Stimulated activated CD8-positive, alpha-beta memory T cell treated with anti-CD3 and anti-CD28 coated beads, Interleukin-12 subunit alpha, Interleukin-12 subunit beta, amount 100 ng/mL, for 24 hours (primary cell): ENCODE data around the gene POGLUT3.
A peak's percentile ranks its signal among the peaks of the same experiment; 100 is the strongest.

Source experiments
- DNase-seq: peaks from one replicate; pipeline ENCODE4 v3.0.0-alpha.2; 2020; ENCODE audit errors: extremely low read depth

Gene POGLUT3

GRCh38 chr11:108500169-108500568 lies 2.0 kb upstream of the POGLUT3 start:
- no peak for DNase-seq

- DNase-seq = no peak
Observed at GRCh38 chr11:108498816-108499408, 728 bp upstream of the POGLUT3 start.

GRCh38 chr11:108497317-108498045 lies 703 bp downstream of the POGLUT3 start:
- peak; percentile 30 for DNase-seq

GRCh38 chr11:108496643-108497256 lies 1.4 kb downstream of the POGLUT3 start:
- no peak for DNase-seq

GRCh38 chr11:108495326-108495725 lies 2.9 kb downstream of the POGLUT3 start:
- DNase-seq = no peak

GRCh38 chr11:108494182-108494581 lies 4.0 kb downstream of the POGLUT3 start:
- no peak for DNase-seq

- DNase-seq = no peak
Observed at GRCh38 chr11:108491936-108492335, 6.2 kb downstream of the POGLUT3 start.

- no peak for DNase-seq
Observed at GRCh38 chr11:108486828-108487227, 11.4 kb downstream of the POGLUT3 start.

- no peak for DNase-seq
Observed at GRCh38 chr11:108486331-108486730, 11.9 kb downstream of the POGLUT3 start.

- no peak for DNase-seq
Observed at GRCh38 chr11:108483163-108483562, 15.0 kb downstream of the POGLUT3 start.

- DNase-seq = no peak
Observed at GRCh38 chr11:108474664-108475463, 23.3 kb downstream of the POGLUT3 start.

- no peak for DNase-seq
Observed at GRCh38 chr11:108472681-108473080, 25.5 kb downstream of the POGLUT3 start.

- DNase-seq = no peak
Observed at GRCh38 chr11:108468478-108468864, 29.7 kb downstream of the POGLUT3 start.

GRCh38 chr11:108467091-108467823 lies 30.9 kb downstream of the POGLUT3 start, which contains the start of gene C11orf65:
TSS of gene C11orf65 (minus strand) at chr11:108467529. CDS start at chr11:108461559, 5,970 bp downstream.
- DNase-seq = peak; percentile 78

- no peak for DNase-seq
Observed at GRCh38 chr11:108466405-108466804, 31.8 kb downstream of the POGLUT3 start.

GRCh38 chr11:108453207-108453835 lies 44.9 kb downstream of the POGLUT3 start:
- DNase-seq = no peak
